GM21367 (cell line): ENCODE data around the gene ALOX12B.
"Not testable (repeated sequence)": the region's sequence is repeated elsewhere in the genome, so short reads cannot be mapped to it uniquely, and the experiment has no call there.

Source experiments
- ATAC-seq: cut with Tn5 transposase; IDR thresholded peaks from one replicate; pipeline ENCODE4 v1.9.1; 2021; ENCODE audit not compliant: unreplicated experiment

The ALOX12B gene

DNA sequence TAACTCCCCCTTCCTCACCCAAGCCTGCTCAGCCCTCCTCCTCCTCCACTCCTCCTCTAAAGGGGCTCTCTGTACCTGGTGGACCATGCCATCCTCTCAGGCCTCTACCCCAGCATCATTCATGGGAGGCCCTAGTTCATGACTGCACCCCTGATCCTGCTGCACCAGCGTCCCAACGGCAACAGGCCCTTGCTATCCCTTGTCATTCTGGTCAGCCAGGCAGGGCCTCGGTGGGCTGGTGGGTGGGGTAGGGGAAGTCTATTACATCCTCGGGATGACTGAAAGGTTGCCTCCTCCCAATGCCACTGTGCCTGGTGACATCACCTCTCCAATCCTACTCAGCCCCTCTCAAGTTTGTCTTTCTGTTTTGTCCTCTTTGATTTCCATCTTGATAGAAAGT is 19.7 kb downstream of the ALOX12B start:
- ATAC-seq = no peak

DNA sequence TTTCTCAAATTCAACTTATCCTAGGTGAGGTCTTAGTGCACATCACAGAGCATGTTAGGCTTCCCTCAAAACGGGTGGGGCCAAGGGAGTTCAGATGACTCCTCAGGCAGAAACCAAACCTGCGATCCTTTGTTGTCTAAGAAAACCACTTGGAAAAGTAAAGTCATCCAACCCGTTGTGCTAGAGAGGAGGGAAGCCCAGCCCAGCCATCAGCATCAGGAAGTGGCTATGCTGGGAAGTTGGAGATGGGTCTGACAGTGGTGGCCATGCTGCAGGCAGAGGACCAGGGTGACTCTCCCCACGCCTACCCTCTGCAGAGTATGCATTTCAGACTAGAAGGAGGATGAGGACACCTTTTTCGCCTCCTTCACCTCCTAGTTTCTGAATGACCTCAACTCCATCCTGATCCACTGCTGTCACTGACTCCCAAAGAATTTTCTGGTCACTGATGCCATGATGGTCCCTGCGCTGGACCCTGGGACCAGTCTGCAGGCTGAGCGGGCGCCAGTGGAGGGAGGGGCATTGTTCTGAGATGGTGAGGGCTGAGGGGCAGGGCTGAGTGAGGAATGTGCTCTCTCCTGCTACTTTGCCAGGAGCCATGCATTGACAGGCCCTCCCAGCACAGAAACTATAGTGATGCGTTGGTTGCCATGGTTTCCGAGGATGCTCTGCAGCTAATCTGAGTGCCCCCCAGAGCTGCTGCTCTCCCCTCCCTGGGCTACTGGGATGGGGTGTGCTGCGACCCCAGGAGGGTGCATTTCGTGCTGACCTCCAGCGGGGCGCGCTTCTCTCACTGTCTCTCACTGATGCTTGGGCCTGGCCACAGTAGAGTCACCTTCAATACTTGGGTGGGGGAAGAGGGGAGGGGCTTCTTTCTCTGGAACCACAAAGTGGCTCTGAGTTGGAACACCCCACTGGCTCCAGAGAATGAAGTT is 20.4 kb downstream of the ALOX12B start:
- ATAC-seq = no peak

DNA sequence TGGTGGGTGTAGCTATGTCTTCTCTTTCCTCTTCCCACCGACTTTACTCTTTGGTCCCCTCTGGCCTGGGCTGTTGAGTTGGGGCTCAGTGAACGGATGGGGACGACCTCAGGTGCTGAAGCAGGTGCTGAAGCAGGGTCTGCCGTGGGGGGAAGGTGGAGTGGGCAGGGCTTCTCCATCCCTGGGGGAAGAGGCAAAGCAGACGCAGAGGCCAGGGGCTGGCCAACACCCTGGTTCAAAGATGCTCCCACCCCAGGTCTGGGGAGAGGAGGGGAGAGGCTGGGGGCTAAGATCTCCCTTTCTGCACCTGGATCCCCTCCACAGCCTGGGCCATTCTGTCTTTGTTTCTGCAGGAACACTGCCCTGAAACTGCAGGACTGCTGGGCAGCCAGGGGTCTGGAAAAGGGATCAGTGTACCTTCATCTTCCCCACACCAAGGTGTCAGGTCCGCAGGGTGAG is 22.9 kb downstream of the ALOX12B start:
- ATAC-seq = no peak

DNA sequence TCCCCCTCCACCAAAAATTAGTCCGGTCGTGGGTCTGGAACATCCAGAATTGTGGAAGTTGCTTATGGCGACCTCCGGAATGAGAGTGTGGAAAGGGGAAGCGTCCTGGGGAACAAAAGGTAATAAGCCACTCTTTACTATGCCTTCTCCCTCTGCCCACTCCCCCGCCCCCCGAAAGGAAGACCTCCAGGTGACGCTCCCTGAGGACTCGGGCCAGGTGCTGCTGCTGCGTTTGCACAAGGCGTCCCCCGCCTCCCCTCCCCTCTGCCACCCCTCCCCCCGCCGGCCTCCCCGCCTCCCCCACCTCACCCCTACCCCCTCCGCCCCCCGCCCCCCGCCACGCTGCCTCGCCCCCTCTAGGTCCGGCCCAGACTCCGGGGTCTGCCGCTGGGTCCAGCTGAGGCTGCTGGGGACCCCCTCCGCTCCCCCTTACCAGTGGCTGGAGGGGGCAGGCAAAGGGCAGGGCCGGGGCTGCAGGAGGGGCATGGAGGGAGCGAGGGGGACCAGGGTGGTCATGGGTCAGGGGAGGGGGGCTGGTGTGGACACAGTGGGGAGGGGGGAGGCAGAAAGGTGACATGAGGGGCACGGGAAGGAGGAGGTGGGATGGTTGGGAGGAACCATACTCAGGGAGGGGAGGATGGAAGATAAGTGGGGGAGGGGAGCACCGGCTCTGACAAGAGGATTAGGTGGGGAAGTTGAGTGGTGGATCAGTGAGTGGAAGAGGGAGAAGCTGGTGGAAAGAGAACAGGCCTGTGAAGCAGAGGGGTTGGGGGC is 23.6 kb downstream of the ALOX12B start:
- no peak for ATAC-seq

DNA sequence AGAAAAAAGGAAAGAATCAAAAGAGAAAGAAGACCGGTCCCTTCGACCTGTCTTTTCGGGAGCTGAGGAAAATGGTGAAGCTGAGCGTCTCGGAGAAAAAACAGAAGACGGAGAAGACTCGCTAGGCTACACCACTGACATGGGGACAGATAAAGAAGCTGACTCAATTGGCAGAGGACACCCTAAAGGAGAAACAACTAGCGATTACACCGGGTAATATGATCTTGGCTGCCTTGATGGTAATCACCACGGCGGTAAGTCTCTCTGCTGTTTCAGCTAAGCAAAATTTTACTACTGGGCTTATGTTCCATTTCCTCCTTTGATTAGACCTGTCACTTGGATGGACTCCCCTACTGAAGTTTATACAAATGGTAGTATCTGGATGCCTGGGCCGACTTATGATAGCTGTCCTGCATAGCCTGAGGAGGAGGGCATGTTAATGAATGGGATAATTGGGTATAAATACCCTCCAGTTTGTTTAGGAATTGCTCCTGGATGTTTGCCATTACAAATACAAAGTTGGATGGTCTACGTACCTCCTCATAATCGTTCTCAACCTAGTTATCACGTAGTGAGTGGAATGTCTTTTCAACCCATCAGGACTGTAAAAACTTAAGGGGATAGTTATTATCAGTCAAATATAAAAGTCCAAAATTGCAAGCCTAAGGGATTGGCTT is 24.6 kb downstream of the ALOX12B start:
- ATAC-seq = no peak

DNA sequence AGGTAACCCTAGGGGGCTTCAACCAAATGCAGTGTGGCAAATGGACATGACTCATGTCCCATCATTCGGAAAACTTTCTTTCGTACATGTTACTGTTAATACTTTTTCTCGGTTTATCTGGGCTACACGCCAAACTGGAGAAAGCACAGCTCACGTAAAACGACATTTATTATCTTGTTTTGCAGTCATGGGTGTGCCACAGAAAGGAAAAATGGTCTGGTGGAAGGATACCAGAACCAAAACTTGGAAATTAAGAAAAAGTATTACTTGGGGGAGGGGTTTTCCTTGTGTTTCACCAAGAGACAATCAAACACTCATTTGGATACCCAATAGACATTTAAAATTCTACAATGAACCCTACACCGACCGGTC is 25.1 kb downstream of the ALOX12B start:
- no peak for ATAC-seq

DNA sequence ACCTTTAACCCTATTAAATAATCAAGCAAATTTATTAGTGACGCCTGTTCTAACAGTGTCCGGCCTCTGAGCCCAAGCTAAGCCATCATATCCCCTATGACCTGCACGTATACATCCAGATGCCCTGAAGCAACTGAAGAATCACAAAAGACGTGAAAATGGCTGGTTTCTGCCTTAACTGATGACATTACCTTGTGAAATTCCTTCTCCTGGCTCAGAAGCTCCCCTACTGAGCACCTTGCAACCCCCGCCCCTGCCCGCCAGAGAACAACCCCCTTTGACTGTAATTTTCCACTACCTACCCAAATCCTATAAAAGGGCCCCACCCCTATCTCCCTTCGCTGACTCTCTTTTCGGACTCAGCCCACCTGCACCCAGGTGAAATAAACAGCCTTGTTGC is 25.7 kb downstream of the ALOX12B start:
- not testable (repeated sequence) for ATAC-seq

DNA sequence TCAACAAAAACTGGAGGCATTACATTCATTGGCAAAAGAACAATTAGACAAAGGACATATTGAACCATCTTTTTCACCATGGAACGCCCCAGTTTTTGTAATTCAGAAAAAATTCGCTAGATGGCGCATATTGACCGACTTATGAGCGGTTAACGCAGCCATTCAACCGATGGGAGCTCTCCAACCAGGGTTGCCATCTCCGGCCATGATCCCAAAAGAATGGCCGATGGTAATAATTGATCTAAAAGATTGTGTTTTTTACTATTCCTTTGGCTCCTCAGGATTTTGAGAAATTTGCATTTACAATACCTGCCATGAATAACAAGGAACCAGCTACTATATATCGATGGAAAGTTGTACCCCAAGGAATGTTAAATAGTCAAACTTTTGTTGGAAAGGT is 27.2 kb downstream of the ALOX12B start:
- no peak for ATAC-seq

DNA sequence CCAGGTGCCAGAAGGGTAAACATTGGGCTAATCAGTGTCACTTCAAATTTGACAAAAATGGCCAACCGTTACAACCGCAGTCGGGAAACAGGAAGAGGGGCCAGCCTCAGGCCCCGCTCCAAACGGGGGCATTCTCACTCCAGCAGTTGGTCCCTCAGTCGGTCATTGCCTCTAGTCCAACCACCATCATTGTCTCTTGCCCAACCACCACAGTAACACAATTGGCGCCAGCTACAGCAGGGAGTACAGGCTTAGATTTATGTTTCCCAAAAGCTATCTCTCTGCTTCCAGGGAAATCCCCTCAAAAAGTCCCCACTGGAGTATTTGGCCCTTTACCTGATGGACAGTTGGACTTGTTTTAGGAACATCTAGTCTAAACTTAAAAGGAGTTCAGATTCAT is 28.4 kb downstream of the ALOX12B start:
- no peak for ATAC-seq

DNA sequence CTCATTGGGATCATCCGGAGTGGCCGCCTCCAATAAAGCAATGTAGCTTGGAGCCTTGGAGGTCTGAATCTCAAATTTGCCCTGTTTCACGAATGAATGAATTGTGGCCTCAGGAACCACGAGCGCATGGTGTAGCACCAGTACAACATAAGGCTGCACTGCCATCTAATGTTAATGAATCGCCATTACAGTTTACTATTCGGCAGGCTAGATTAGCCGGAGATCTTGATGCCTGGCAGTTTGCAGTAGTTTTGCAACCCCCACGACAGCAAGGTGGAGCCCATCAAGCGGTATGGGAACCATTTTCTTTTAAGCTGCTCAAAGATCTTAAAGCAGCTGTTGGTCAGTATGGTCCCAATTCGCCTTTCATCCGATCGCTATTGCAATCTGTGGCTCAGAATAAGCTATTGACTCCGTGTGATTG is 29.8 kb downstream of the ALOX12B start:
- no peak for ATAC-seq

DNA sequence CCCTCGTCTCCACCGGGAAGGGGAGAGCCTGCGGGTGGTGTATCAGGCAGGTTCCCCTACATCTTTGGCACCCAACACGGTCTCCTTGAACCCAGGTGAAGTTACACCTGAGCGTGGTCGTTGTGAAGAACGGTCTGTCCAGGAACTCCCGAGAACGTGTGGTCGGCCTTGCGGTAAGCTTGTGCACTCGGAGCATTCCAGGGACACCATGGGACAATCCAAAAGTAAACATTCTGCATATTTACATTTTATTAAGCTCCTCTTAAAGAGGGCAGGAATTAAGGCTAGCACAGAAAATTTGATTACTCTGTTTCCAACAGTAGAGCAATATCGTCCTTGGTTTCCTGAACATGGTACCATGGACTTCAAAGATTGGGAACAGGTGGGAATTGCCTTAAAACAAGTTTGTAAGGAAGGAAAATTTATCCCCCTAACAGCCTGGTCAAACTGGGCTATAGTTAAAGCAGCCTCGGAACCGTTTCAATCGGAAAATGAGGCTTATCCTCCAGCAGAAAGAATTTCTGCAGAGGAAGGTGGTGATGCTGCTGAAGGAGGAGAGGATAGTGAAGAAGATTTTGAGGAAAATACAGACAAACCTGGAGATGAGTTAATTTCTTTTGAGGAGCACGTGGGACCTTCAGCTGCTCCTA is 30.4 kb downstream of the ALOX12B start:
- ATAC-seq = no peak

DNA sequence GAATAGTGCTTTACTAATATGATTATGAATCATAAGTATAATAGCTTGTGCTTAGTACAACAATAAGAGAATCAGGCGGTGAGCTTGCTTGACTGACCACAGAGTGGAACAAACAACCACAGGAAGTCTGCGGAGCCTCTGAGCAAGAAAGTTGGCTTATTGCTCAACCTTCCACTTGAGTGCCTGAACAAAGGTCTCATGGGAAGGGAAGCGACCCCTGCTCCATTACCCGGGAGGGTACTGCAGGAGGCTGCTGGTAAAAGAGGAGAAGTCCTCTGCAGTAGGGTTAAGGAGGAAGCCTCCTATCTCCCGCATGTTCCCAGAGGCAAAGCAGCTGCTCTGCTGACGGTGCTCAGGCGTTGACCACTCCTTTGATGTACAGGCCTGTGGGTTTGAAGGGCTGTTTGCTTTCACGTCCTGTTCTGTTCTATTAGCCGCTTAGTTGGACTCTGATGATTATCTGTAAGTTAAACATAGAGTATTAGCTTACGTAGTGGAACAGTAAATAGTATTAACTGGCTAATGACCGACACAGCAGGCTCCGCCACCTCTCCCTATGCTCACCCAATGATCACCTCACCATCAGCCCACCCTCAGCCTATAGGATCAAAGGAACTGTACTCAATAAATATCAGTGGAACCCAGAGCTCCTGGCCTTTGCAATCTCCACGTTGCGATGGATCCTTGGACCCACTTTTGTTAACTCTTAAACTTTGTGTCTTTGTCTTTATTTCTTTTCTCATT is 31.1 kb downstream of the ALOX12B start:
- no peak for ATAC-seq

DNA sequence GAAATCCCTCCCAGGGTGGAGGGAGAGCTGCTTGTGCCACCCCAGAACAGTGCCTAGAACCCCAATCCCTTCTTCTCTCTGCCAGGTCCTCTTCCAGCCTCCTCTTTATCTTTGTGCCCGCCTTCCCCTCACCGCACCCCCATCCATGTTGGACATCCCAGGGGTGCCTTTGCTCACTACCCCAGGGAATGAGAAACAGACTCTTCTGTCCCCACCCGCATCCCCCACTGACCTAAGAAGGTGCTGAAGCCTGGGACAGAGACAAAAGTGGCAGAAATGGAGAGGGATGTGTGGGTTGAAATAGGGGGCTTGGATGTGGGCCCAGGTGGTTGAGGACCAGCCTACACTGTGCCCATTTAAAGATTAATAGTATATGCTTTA is 31.7 kb downstream of the ALOX12B start:
- ATAC-seq = no peak

DNA sequence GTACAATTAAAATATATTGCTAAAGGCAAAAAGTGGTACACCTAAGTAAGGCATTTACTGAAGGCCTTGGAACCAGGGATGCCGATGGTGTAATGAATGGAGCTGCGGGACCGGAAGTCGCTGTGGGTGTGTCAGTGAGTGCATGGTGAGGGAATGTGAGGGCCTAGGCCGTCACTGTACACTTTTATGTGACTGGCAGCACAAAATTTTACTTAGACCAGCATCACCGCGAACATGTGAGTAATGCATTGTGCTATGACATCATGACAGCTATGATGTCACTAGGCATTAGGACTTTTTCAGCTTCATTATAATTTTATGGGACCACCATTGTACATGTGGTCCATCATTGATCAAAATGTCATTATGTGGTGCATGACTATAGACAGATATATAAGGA is 33.9 kb downstream of the ALOX12B start:
- no peak for ATAC-seq

DNA sequence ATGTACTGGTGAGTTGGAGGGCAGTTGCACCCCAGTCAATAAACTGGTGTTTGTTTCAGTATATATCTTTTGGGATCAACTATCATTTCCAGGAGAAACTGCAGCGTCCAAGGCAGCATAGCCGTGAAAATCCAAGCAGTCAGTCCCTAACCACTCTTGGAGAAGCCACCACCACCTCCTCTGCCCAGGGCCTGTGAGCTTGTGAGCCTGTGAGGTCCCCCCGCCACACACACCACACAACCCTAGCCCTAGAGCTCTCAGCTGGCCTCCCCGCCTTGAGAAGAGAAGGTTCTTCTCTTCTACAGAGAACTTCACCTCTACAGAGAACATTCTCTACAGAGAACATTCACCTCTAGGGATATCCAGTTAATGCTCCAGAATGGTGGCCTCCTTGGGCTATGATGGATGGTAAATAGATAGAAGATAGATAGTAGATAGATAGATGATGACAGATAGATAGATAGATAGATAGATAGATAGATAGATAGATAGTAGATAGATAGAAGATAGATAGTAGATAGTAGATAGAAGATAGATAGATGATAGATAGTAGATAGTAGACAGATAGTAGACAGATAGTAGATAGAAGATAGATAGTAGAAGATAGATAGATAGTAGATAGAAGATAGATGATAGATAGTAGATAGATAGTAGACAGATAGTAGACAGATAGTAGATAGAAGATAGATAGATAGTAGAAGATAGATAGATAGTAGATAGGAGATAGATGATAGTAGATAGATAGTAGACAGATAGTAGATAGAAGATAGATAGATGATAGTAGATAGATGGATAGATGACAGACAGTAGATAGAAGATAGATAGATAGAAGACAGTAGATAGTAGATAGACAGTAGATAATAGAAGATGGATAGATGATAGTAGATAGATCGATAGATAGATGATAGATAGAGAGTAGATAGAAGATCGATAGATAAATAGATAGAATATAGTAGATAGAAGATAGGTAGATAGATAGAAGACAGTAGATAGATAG is 35.0 kb downstream of the ALOX12B start:
- ATAC-seq = no peak

DNA sequence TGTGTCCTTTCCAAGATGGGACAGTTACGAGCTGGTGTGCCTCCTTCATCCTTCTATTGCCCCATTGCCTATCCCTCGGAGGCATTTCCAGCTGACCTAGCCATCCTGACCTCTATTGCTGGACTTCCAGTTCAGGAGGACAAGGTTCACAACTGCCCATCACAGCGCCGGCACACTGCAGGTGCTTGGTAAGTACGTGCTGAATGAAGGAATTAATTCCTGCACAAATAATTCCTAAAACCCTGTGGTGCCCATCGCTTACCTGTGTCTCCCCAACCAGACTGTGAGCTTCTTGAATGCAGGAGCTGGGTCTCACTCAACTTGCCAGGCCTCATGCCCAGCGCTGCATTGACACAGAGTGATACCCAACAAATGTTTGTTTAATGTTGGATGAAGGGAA is 35.7 kb downstream of the ALOX12B start:
- no peak for ATAC-seq

DNA sequence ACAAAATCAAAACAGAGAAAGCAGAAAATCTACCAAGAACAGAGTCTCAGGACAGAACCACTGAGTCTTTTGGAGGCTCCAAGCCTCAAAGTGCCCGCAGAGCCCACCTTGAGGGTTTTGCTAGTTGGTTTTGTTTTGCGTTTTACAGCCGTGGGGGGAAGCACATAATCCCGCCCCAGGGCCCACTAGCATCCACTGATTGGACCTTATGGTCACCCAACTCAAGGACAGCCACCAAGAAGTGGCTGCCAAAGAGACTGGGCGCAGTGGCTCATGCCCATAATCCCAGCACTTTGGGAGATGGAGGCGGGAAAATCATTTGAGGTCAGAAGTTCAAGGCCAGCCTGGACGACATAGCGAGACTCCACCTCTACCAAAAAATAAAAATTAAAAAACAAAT is 38.8 kb downstream of the ALOX12B start:
- ATAC-seq = no peak

DNA sequence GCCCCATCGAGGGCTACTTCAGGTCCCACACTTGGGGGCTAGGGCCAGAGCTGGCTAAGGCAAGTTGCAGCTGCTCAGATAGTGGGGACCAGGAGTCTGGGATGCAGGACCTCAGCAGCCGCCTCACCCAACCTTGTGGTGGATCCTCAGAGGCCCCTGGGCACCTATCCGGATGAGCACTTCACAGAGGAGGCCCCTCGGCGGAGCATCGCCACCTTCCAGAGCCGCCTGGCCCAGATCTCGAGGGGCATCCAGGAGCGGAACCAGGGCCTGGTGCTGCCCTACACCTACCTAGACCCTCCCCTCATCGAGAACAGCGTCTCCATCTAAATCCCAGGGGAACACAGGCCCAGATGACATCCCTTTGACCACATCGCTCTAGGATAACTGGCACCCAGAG is 39.3 kb downstream of the ALOX12B start:
- ATAC-seq = no peak

DNA sequence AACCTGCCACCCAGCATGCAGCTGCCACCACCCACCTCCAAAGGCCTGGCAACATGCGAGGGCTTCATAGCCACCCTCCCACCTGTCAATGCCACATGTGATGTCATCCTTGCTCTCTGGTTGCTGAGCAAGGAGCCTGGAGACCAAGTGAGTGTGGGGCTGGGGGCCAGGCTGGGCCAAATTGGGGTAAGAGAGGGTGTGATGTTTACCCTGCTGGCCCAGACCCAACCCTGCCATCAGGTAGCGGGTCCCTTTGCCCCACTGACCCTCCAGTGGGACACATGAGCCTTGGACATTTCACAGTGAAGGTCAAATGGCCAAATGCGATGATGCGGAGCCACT is 39.8 kb downstream of the ALOX12B start:
- ATAC-seq = no peak
